Endothelial cell of umbilical vein (primary cell): ENCODE data around the gene C1R. TPM values are rescaled to one million over a fixed set of nuclear protein-coding genes. Genes with fewer than 3 reads are reported as not detected.

Experiments
- BruUV-seq: library from RNA; stranded (reverse); fragments of 400-500 nt; replicated peaks from 2 replicates; lab custom pipeline; 2021; lab: Mats Ljungman, UMichigan
- CTCF ChIA-PET: fragments of 300-600, 350-600 bp; sonication (Branson Sonifier 250); formaldehyde crosslinking; loops from one replicate; lab custom pipeline; 2021; ENCODE audit warnings: antibody characterized with exemption, inconsistent platforms; lab: Charles Lee
- POLR2A ChIA-PET: fragments of 300-600, 350-600 bp; sonication (Branson Sonifier 250); formaldehyde crosslinking; loops from one replicate; lab custom pipeline; 2021; ENCODE audit warnings: antibody characterized with exemption, inconsistent platforms; lab: Charles Lee
- DNase-seq: peaks from one replicate; pipeline ENCODE4 v3.0.0-alpha.2; 2011; ENCODE audit warnings: low read depth, low spot score
- FAIRE-seq: peaks from 2 replicates; lab custom pipeline; 2011; peaks lifted over from hg19 to GRCh38; lab: Jason Lieb, UNC
- H2AFZ ChIP-seq: 2 replicates; pipeline ENCODE4 v1.6.0; 2012; ENCODE audit warnings: low read depth, low read length, control low read depth, inconsistent platforms
- H3K27ac ChIP-seq: 2 replicates; pipeline ENCODE4 v1.5.1; 2011; ENCODE audit warnings: low read depth, mild to moderate bottlenecking, control low read depth, low read length, moderate library complexity; ENCODE audit not compliant: insufficient read depth
- H3K27me3 ChIP-seq, 2 experiments: 2 replicates each; pipeline versions ENCODE4 v1.6.0 to v1.6.1; 2011; ENCODE audit warnings: low read length in 2 of 2, mixed read lengths in 1 of 2; ENCODE audit not compliant: control insufficient read depth in 2 of 2, insufficient read depth in 2 of 2
- H3K36me3 ChIP-seq, 2 experiments: 2 replicates in 1 of 2; 3 replicates in 1 of 2; pipeline ENCODE4 v1.5.1; 2011; ENCODE audit warnings: low read length in 2 of 2, mild to moderate bottlenecking in 1 of 2, moderate library complexity in 1 of 2; ENCODE audit not compliant: control insufficient read depth in 2 of 2, insufficient read depth in 2 of 2; ENCODE audit errors: extremely low read depth in 1 of 2
- H3K4me1 ChIP-seq: 3 replicates; pipeline ENCODE4 v1.5.1; 2011; ENCODE audit warnings: mild to moderate bottlenecking, low read length; ENCODE audit not compliant: control insufficient read depth, insufficient read depth; ENCODE audit errors: extremely low read depth
- H3K4me2 ChIP-seq: 2 replicates; pipeline ENCODE4 v1.6.1; 2011; ENCODE audit warnings: low read length, control low read depth, mixed read lengths; ENCODE audit not compliant: insufficient read depth
- H3K4me3 ChIP-seq, 3 experiments: fragments of 200-600 bp in 1 of 3; sonication (generic), shearing (Covaris generic) in 1 of 3; replicated peaks in 1 of 3; 2 replicates each; pipeline ENCODE4 v1.5.1; 2011 to 2016; ENCODE audit warnings: control low read depth in 3 of 3, low read length in 3 of 3, mild to moderate bottlenecking in 2 of 3, inconsistent platforms in 1 of 3, low read depth in 1 of 3, moderate library complexity in 1 of 3; ENCODE audit not compliant: insufficient read depth in 1 of 3
- H3K79me2 ChIP-seq: 2 replicates; pipeline ENCODE4 v1.6.0; 2012; ENCODE audit warnings: low read length, inconsistent platforms; ENCODE audit not compliant: control insufficient read depth, insufficient read depth
- H3K9ac ChIP-seq: replicated peaks from 2 replicates; pipeline ENCODE3; 2011; ENCODE audit warnings: low read length, control low read depth; ENCODE audit not compliant: insufficient read depth; ENCODE audit errors: extremely low read depth
- H3K9me1 ChIP-seq: replicated peaks from 3 replicates; pipeline ENCODE4 v1.6.0; 2011; ENCODE audit warnings: mild to moderate bottlenecking, low read length; ENCODE audit not compliant: control insufficient read depth, insufficient read depth; ENCODE audit errors: extremely low read depth
- H3K9me3 ChIP-seq: replicated peaks from 2 replicates; pipeline ENCODE4 v1.5.1; 2012; ENCODE audit warnings: low read length, inconsistent platforms; ENCODE audit not compliant: control insufficient read depth, insufficient read depth
- H4K20me1 ChIP-seq: replicated peaks from 2 replicates; pipeline ENCODE3; 2011; ENCODE audit warnings: mild to moderate bottlenecking, low read length; ENCODE audit not compliant: control insufficient read depth, insufficient read depth; ENCODE audit errors: extremely low read depth
- EZH2 ChIP-seq: IDR thresholded peaks from 2 replicates; pipeline ENCODE4 v1.6.1; 2012; ENCODE audit warnings: borderline replicate concordance, low read depth, mild to moderate bottlenecking, moderate library complexity, low read length, inconsistent platforms; ENCODE audit not compliant: severe bottlenecking
- FOS ChIP-seq: IDR thresholded peaks from 2 replicates; pipeline ENCODE4 v1.6.1; 2011; ENCODE audit warnings: mild to moderate bottlenecking, low read length, moderate library complexity, borderline replicate concordance; ENCODE audit not compliant: insufficient read depth
- GATA2 ChIP-seq: IDR thresholded peaks from 2 replicates; pipeline ENCODE4 v1.7.0; 2011; ENCODE audit warnings: low read depth, mild to moderate bottlenecking, moderate library complexity, mixed read lengths, low read length; ENCODE audit not compliant: insufficient read length, insufficient read depth
- JUN ChIP-seq: IDR thresholded peaks from 2 replicates; pipeline ENCODE4 v1.6.1; 2011; ENCODE audit warnings: borderline replicate concordance, low read depth; ENCODE audit not compliant: insufficient read length, insufficient read depth
- MYC ChIP-seq: IDR thresholded peaks from one replicate; pipeline ENCODE4 v1.6.1; 2011; ENCODE audit warnings: mild to moderate bottlenecking, low read depth, low read length
- POLR2A ChIP-seq: IDR thresholded peaks from 2 replicates; pipeline ENCODE4 v1.6.1; 2012; ENCODE audit warnings: low read depth, mild to moderate bottlenecking, control low read depth, low read length
- POLR2AphosphoS5 ChIP-seq: IDR thresholded peaks from 2 replicates; pipeline ENCODE4 v1.6.1; 2012; ENCODE audit warnings: low read depth, mild to moderate bottlenecking, control low read depth, low read length, moderate library complexity; ENCODE audit not compliant: insufficient read depth
- dilution Hi-C: fragments of 300-500 bp; cut with MboI; formaldehyde crosslinking; loops from one replicate; pipeline ENCODE4 v1.15.0; 2019; ENCODE audit warnings: low sequenced_read_pairs; ENCODE audit not compliant: extremely low pct_ligation_motif_present
- intact Hi-C: fragments of 100-400 bp; cut with micrococcal nuclease; formaldehyde crosslinking; loops from one replicate; pipeline ENCODE4 v1.10.0; 2022
- polyA plus RNA-seq, 4 experiments: library from polyadenylated mRNA; depleted of rRNA in 3 of 4; stranded (reverse) in 3 of 4; unstranded in 1 of 4; fragments of >200 nt; gene quantifications; 2 replicates each; pipeline versions ENCODE4 v1.2.1 to v1.2.3, GENCODE V29; 2011 to 2012; ENCODE audit warnings: missing spikeins in 1 of 4
- total RNA-seq: library from RNA; stranded (reverse); gene quantifications from 2 replicates; pipeline ENCODE4 v1.2.3, GENCODE V29; 2021
- TF ChIP-seq, protein P1 (sequence below): IDR thresholded peaks from 2 replicates; pipeline ENCODE4 v1.6.1; 2011; ENCODE audit not compliant: insufficient read depth, insufficient read length
- TF ChIP-seq, protein P2 (sequence below), 2 donors: IDR thresholded peaks; 1 replicate in 1 of 2; 2 replicates in 1 of 2; pipeline ENCODE4 v1.5.1; 2011; ENCODE audit warnings: low read length in 2 of 2, mild to moderate bottlenecking in 2 of 2, moderate library complexity in 2 of 2, control low read depth in 1 of 2, inconsistent platforms in 1 of 2, low read depth in 1 of 2; ENCODE audit not compliant: insufficient read depth in 1 of 2; ENCODE audit errors: extremely low read depth in 1 of 2

C1R gene
- total and polyA plus RNA-seq, 2 donors (not counting 3 experiments of a cell fraction or from before 2014, with no cell fraction given) = 3.6 to 5.8 TPM

GRCh38 chr12:7093892-7094291 lies 1.6 kb upstream of the C1R start:
- H3K79me2 ChIP-seq = no peaks in the 10 kb centered on the region
- FAIRE-seq (no peak), DNase-seq (no peak)
- no peak overlapping the region for H2AFZ ChIP-seq
- BruUV-seq = no TSS peak
- peaks cover 6% of the 10 kb centered on the region for H3K4me1 ChIP-seq
- no peak overlapping the region for H3K4me2 ChIP-seq
- ChIA-PET POLR2A (no interaction called here), CTCF (interaction anchor here (1.0 to 2.0 kb wide), 4 partner anchors 15 to 149 kb away, joined by 3 to 7 read pairs (median 5); partner anchors contain the start of genes C1RL and C1S)
- no peak overlapping the region for H3K4me3 ChIP-seq
- no peak overlapping the region for H3K27ac ChIP-seq
- H3K9me3 ChIP-seq = no peaks in the 10 kb centered on the region
- no peaks in the 10 kb centered on the region for H3K36me3 ChIP-seq
- H3K9me1 ChIP-seq = no peaks in the 10 kb centered on the region
- H3K27me3 ChIP-seq = peaks cover 0 to 11% of the 10 kb centered on the region in 2 experiments
- dilution Hi-C loops (no loop called here), intact Hi-C loops (loop anchor here (2.0 to 5.0 kb wide), 3 partner anchors 15 to 222 kb away; partner anchors contain the start of genes C1RL, EMG1, PHB2 and SPSB2)
- H4K20me1 ChIP-seq = no peaks in the 10 kb centered on the region
- H3K9ac ChIP-seq = no peak overlapping the region
- TF ChIP-seq, protein P1, sequence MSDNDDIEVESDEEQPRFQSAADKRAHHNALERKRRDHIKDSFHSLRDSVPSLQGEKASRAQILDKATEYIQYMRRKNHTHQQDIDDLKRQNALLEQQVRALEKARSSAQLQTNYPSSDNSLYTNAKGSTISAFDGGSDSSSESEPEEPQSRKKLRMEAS = no peak
- TF ChIP-seq GATA2 (no peak), EZH2 (no peak), POLR2AphosphoS5 (no peak), MYC (no peak), FOS (no peak), POLR2A (no peak), JUN (no peak)
- TF ChIP-seq, protein P2, sequence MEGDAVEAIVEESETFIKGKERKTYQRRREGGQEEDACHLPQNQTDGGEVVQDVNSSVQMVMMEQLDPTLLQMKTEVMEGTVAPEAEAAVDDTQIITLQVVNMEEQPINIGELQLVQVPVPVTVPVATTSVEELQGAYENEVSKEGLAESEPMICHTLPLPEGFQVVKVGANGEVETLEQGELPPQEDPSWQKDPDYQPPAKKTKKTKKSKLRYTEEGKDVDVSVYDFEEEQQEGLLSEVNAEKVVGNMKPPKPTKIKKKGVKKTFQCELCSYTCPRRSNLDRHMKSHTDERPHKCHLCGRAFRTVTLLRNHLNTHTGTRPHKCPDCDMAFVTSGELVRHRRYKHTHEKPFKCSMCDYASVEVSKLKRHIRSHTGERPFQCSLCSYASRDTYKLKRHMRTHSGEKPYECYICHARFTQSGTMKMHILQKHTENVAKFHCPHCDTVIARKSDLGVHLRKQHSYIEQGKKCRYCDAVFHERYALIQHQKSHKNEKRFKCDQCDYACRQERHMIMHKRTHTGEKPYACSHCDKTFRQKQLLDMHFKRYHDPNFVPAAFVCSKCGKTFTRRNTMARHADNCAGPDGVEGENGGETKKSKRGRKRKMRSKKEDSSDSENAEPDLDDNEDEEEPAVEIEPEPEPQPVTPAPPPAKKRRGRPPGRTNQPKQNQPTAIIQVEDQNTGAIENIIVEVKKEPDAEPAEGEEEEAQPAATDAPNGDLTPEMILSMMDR (IDR thresholded peaks at IDR 0.05; ENCODE audit: extremely low read depth in 1 of 2, insufficient read depth in 1 of 2, low read depth in 1 of 2, low read length in 2 of 2) = no peak
